Activated T-cell treated with anti-CD3 and anti-CD28 coated beads, Interleukin-2, amount 50 U/mL, for 4 hours (primary cell): ENCODE measurements around the gene COMT. TPM values are rescaled to one million over a fixed set of nuclear protein-coding genes. Genes with fewer than 3 reads are reported as not detected.
"Not testable (repeated sequence)": the region's sequence is repeated elsewhere in the genome, so short reads cannot be mapped to it uniquely, and the experiment has no call there.

Experiments
- ATAC-seq, 2 donors: fragments of 200-7000 bp; cut with Tn5 transposase; one replicate each; pipeline ENCODE4 v1.10.0; 2021
- DNase-seq: peaks from one replicate; pipeline ENCODE4 v3.0.0-alpha.2; 2020
- H3K27me3 Mint-ChIP-seq: one replicate; pipeline ENCODE4 v1.8.0; 2021; ENCODE audit warnings: low read depth, mixed read lengths
- H3K36me3 Mint-ChIP-seq: one replicate; pipeline ENCODE4 v1.8.0; 2022; ENCODE audit warnings: mixed read lengths; ENCODE audit not compliant: insufficient read depth
- H3K4me1 Mint-ChIP-seq: one replicate; pipeline ENCODE4 v1.8.0; 2021; ENCODE audit warnings: low read depth, mixed read lengths
- H3K4me3 Mint-ChIP-seq: one replicate; pipeline ENCODE4 v1.8.0; 2021; ENCODE audit warnings: mild to moderate bottlenecking, moderate library complexity, mixed read lengths
- H3K9me3 Mint-ChIP-seq: one replicate; pipeline ENCODE4 v1.8.0; 2021; ENCODE audit warnings: mixed read lengths
- total RNA-seq, 3 donors: library from RNA; stranded (reverse); gene quantifications; one replicate each; pipeline ENCODE4 v1.2.1, GENCODE V29; 2021

The COMT gene
- total RNA-seq, 3 donors from 2014 or later: 95.0 to 118 (median 95.5) TPM

DNA sequence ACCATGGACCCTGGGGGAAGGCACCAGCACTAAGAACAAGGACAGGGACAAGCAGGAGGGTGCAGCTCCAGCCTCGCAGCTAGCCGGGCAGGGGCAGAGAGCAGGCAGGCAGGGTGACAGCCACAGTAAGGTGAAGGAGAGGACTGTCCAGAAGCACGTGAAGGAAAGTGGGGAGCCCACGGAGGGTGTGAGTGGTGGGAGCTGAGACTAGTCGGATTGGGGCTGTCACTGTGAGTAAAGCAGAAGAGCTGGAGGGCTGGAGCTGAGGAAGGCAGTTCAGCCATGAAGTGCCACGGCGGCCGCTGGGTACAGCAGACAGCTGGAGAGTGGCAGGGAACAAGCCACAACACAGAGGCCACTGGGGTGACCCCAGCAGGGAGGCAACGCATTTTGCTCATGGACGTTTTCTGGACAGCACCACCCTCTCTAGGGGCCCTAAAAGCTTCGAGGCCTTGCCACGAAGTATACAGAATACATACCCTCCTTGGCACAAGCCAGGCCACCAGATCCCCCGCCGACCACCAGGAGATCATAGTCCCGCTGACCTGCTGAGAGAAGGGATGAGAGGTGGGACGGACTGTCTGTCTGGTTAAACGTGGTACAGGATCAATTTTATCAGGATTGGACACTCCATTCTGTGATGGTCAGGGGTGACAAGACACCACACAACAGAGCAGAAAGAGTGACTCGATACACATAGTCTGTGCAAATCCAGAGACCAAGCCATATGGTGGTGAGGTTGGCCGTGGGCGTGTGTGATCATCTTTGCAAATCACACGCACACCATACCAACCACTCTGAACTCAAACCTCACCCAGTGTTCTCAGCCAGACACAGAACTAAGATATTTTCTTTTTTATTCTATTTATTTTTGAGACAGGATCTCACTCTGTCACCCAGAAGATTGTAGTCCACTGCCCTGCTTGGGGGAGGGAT is 10.8 kb upstream of the COMT start:
- no peak overlapping the region for H3K4me3 Mint-ChIP-seq
- H3K27me3 Mint-ChIP-seq: no peaks in the 10 kb centered on the region
- H3K36me3 Mint-ChIP-seq: peaks cover 16% of the 10 kb centered on the region
- H3K9me3 Mint-ChIP-seq: peaks cover 5% of the 10 kb centered on the region
- no peaks in the 10 kb centered on the region for H3K4me1 Mint-ChIP-seq
- no peak for DNase-seq
- no peak for ATAC-seq

DNA sequence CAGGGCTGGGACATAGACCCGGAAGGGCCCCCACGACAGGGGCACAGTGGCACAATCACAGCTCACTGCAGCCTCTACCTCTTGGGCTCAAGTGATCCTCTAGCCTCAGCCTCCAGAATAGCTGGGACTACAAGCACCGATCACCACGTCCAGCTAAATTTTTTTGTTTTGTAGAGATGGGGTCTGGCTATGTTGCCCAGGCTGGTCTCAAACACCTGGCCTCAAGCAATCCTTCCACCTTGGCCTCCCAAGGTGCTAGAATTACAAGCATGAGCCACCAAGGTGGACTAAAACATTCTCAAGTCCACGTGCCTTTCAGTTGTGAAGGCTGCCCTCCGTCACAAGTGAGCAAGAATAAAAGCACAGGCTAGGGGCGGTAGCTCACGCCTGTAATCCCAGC is 10.1 kb upstream of the COMT start:
- Mint-ChIP-seq H3K4me3 (no peak overlapping the region), H3K4me1 (no peaks in the 10 kb centered on the region), H3K27me3 (no peaks in the 10 kb centered on the region), H3K9me3 (peaks cover 12% of the 10 kb centered on the region), H3K36me3 (peaks cover 23% of the 10 kb centered on the region)
- ATAC-seq: no peak
- DNase-seq: no peak

DNA sequence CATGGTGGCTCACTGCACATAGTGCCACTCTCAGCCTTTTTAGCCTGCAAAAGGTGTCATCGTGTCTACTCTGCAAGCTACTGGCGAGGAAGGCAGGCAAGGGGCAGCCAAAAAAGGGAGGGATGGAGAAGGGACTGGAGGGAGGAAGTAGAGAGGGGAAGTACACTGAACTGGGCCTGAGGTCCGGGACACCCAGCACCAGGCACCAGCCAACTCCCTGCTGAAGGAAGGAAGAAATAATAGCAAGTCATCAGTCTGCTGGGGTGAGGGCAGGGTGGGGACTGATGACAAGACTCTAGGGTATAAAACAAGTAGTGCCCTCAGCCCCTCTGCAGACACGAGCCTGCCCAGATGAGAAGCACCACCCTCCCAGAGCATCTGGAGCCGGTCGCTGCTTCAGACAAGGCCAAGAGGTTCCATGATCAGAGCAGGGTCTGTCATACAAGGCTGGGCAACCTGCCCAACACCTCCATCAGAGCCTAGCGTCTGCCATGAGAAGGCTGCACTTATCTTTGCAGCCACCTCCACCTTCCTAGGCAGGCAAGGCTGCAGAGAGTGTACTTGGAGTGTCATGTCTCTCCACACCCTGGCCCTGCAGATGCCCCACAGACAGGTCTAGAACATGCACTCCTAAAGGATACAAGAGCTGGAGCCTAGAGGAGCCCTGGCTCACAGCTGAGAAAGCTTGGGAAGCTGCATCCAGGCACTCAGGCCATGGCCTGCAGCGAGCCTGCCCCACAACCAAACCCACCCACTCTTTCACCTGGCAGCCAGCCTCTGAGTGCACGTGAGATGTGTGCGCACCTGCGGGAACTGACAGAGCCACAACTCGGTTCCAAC is 9.0 kb upstream of the COMT start:
- ATAC-seq (no peak), DNase-seq (no peak)
- no peaks in the 10 kb centered on the region for H3K27me3 Mint-ChIP-seq
- H3K4me3 Mint-ChIP-seq: no peak overlapping the region
- no peaks in the 10 kb centered on the region for H3K4me1 Mint-ChIP-seq
- peaks cover 33% of the 10 kb centered on the region for H3K36me3 Mint-ChIP-seq
- H3K9me3 Mint-ChIP-seq: peaks cover 18% of the 10 kb centered on the region

DNA sequence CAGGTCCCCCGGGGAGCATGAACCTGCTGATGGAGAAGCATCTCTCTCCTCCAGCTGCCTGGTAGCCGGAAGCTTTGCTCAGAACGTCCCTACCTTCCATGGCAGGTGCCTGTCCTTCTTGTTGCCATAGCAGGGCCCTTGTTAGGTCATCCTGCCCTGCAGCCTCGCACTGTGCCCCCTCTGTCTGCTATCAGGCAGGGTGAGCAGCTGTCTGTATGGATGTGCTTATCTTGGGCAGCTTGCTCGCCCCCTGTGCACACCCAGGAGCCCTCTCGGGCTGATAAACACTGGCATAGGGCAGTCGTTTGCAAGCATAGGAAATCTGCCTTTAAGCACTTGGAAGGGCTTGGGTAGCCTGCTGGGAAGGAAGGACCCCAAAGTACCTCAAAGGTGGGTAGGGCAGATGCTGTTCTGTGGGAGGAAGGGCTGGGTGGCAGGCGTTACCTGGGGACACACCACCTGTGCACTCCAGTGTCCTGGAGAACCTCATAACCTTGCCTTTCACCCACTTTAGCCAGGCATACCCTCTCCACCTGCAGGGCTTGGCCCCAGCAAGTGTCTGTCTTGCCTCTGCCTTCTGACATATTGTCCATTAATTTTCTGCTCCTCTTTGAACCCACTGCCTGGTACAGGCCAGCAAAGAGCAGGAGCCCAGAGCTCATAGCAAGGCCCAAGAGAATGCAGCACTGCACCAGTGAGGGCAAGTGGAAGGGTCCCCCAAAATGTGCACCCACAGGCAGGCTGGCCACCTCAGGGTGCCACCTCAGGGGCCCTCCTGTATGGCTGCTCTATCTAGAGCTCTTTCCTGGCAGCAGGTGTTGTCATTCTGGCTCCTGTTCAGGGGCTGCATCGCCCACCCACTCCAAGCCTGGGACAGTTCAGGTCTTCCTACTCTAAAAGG is 8.0 kb upstream of the COMT start:
- H3K9me3 Mint-ChIP-seq: peaks cover 18% of the 10 kb centered on the region
- ATAC-seq (no peak), DNase-seq (no peak)
- H3K36me3 Mint-ChIP-seq: peaks cover 33% of the 10 kb centered on the region
- H3K4me1 Mint-ChIP-seq: no peaks in the 10 kb centered on the region
- no peak overlapping the region for H3K4me3 Mint-ChIP-seq
- H3K27me3 Mint-ChIP-seq: no peaks in the 10 kb centered on the region

DNA sequence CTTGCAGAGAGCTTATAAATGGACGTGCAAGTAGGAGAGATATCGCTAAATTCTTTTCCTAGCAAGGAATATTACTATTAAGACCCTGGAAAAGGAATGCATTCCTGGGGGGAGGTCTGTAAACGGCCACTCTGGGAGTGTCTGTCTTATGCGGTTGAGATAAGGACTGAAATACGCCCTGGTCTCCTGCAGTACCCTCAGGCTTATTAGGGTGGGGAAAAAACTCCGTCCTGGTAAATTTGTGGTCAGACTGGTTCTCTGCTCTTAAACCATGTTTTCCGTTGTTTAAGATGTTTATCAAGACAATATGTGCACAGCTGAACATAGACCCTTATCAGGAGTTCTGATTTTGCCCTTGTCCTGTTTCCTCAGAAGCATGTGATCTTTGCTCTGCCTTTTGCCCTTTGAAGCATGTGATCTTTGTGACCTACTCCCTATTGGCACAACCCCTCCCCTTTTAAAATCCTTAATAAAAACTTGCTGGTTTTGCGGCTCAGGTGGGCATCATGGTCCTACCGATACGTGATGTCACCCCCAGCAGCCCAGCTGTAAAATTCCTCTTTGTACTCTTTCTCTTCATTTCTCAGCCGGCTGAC is 6.4 kb upstream of the COMT start:
- not testable (repeated sequence) for H3K4me1 Mint-ChIP-seq, H3K27me3 Mint-ChIP-seq, ATAC-seq, H3K4me3 Mint-ChIP-seq, DNase-seq
- Mint-ChIP-seq H3K9me3 (peaks cover 18% of the 10 kb centered on the region), H3K36me3 (peaks cover 33% of the 10 kb centered on the region)

DNA sequence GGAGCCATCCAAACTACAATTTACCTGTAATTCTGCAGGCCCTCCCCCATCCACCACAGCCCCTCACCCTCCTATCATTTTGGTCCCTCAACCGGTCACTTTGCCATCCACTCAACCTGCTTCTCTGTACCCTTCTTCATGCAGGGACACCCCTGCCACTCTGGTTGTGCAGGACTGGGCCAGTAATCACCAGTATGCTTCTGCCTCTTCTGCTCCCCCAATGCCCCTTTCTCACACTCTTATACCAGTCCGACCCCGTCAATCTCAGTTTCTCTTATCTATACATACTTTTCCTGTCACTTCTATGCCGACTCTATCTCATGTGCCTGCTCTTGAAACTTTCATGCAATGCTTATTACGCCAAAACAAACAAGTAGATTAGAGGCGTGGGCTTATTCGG is 5.1 kb upstream of the COMT start:
- DNase-seq (no peak), ATAC-seq (no peak)
- no peak overlapping the region for H3K4me3 Mint-ChIP-seq
- H3K9me3 Mint-ChIP-seq: peaks cover 18% of the 10 kb centered on the region
- peaks cover 12% of the 10 kb centered on the region for H3K4me1 Mint-ChIP-seq
- no peaks in the 10 kb centered on the region for H3K27me3 Mint-ChIP-seq
- peaks cover 28% of the 10 kb centered on the region for H3K36me3 Mint-ChIP-seq

DNA sequence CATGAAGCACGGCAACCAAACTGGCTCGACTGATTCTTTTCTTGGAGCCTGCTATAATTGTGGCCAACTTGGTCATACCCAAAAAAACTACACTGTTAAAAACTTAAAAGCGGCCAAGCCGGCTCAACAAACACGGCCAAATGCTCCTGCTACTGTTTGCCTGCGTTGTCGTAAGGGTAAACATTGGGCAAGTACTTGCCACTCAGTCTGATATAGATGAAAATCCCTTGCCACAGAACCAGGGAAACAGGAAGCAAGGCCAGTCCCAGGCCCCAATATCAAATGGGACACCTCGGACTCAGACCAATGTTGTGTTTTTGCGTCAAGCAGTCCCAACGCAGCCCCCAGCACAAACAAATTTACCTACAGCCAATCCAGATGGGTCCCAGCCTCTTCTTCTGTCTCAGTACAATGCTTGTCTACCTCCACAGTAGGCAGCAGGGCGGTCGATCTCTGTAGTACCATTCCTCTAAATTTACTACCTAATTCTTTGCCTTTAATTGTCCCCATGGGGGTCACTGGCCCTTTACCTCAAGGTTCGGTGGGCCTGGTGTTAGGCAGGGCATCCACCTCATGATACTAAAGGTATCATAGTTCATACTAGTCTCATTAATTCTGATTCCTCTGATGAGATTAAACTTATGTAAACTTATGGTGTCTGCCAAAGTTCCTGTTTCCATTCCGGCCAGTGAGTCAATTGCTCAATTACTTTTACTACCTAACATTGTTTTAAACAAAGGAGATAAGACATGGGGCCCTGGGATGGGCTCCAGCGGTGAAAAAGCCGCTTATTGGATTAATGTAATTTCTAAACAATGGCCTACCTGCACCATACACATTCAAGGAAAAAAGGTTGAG is 3.7 kb upstream of the COMT start:
- no peak for DNase-seq

DNA sequence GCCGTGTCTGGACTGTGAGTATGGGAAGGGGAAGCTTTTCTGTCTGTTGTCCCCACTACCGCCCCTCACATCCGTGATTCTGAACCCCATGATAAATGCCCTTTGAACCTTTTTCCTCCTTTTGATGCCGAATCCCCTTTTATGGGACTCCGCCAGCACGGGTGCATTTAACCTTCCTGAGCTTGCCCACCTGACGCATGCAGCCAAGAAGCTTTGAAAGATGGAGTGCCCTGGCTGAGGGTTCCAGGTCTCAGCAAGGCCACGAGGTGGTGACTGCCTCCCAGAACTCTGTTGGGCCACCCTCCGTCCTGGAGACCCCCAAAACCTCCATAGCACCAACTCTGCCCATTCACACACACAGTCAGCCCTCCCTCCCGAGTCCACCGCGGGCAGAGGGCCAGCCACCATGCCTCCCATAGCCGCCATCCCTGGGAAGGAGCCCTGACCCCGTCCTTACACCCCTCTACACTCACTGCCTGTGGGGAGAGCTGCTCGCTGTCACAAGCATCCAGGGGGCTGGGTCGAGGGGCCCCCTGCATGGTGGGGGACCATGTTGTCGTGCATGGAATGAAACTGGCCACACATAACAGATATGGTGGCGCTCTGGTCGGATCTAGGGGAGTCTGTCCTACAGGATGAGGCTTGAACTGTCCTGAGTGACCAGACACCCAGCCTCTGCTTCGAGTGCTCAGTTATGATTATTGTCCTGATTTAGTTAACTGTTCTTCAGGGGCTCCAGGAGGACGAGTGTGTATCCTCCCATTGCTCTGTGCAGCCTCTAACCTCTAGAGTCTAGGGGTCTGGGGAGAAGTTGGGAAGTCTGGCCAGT is 822 bp upstream of the COMT start:
- Mint-ChIP-seq H3K27me3 (no peaks in the 10 kb centered on the region), H3K4me3 (peak overlapping the region; percentile 93), H3K36me3 (peaks cover 24% of the 10 kb centered on the region), H3K4me1 (peaks cover 29% of the 10 kb centered on the region), H3K9me3 (peaks cover 13% of the 10 kb centered on the region)
- DNase-seq (no peak), ATAC-seq (no peak)

More for the DNA sequence above, 3.7 kb upstream of the COMT start:
- H3K36me3 Mint-ChIP-seq: peaks cover 28% of the 10 kb centered on the region
- peaks cover 18% of the 10 kb centered on the region for H3K4me1 Mint-ChIP-seq
- H3K4me3 Mint-ChIP-seq: no peak overlapping the region
- ATAC-seq: no peak
- H3K27me3 Mint-ChIP-seq: no peaks in the 10 kb centered on the region
- peaks cover 18% of the 10 kb centered on the region for H3K9me3 Mint-ChIP-seq

DNA sequence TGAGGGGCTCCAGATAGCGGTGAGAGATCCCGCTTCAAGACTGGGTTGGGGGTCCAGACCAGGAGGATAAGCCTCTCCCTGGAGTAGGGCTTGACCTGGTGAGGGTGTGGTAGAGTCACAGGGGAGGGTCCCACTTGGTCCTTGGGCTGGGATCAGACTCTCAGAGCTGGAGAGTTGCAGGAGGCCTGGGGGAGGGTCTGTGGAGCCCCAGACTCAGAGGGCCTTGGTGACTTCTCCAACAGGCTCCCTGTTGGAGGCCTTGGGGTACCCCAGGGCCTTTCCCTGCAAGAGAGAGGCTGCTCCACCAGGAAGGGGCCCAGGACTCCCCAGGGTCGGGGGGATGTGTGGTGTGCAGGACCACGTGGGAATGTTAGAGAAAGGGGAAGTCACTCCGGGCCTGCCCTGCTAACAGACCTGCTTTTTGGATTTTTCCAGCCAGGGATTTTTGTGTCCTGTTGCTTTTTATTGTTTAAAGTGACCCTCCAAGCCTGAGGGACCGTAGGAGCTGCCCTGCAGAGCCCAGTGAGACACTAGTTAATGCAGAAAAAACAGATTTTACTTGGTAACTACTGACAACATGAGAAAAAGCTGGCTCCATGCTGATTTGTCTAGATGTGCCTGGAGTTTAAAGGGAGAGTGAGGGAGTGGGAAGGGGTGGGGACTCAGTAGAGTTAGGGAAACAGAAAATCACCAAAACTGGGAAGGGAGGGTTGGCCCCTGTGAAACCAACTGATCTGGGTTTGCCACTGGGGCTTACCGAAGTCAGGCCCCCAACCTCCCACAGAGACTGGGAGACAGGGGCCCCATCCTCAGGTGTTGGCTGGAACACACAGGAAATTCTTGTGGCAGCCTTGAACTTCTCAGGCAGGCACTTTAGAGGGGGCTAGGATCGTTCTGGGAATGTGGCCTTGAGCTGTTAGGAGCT is 847 bp downstream of the COMT start:
- peak overlapping the region; percentile 93 for H3K4me3 Mint-ChIP-seq
- H3K36me3 Mint-ChIP-seq: peaks cover 10% of the 10 kb centered on the region
- no peaks in the 10 kb centered on the region for H3K27me3 Mint-ChIP-seq
- ATAC-seq: peak; percentile 19 to 36
- no peak for DNase-seq
- peaks cover 36% of the 10 kb centered on the region for H3K4me1 Mint-ChIP-seq
- no peaks in the 10 kb centered on the region for H3K9me3 Mint-ChIP-seq

DNA sequence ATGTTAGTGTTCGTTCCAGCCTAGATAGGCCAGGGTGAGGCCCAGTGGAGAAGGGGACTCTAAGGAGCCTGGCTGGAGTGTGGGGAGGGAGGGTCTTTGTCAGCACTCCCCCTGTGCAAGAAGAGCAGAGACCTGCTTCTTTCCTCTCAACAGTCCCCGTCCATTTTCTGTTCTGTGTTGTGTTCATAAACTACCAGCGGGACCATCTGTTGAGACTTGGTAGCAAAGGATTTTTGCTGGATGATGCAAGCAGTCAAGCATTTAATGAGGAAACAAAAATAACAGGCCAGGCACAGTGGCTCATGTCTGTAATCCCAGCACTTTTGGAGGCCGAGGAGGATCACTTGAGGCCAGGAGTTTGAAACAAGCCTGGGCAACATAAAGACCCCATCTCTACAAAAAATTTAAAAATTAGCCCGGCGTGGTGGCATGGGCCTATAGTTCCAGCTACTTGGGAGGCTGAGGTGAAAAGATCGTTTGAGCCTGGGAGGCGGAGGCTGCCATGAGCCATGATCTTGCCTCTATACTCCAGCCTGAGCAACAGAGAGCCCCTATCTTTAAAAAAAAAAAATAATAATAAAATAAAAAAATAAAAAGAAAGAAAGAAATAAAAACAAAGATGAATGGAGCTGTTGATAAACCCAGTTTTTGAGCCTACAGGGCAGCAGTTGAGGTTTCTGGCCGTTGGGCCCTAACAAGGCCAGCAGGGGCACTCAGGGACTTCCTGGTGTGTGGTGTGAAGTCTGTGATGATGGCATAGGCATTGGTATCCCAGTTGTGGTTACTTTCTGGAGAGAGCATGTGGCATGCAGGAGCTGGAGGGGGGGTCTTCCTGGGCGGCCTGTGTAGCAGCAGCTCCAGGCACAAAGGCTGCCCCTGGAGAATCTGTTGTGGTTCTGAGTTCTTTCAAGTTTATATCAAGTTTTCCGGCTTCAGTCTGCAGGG is 1.8 kb downstream of the COMT start:
- H3K27me3 Mint-ChIP-seq: no peaks in the 10 kb centered on the region
- H3K4me1 Mint-ChIP-seq: peaks cover 39% of the 10 kb centered on the region
- no peak for ATAC-seq

More for the DNA sequence above, 1.8 kb downstream of the COMT start:
- no peaks in the 10 kb centered on the region for H3K9me3 Mint-ChIP-seq
- H3K4me3 Mint-ChIP-seq: peak overlapping the region; percentile 93
- DNase-seq: no peak
- peaks cover 5% of the 10 kb centered on the region for H3K36me3 Mint-ChIP-seq
